Measurements from ENCODE around the gene RADIL.

The RADIL gene

GRCh38 chr7:4759211-4759610, 124.3 kb downstream of the RADIL start:
- DNase-seq, result no peak

- DNase-seq, result peak in 2 of 58 donors; percentile 8 to 14
Measured at GRCh38 chr7:4758791-4759190, 124.7 kb downstream of the RADIL start.

GRCh38 chr7:4758111-4758510, 125.4 kb downstream of the RADIL start:
- no peak for DNase-seq

DNA sequence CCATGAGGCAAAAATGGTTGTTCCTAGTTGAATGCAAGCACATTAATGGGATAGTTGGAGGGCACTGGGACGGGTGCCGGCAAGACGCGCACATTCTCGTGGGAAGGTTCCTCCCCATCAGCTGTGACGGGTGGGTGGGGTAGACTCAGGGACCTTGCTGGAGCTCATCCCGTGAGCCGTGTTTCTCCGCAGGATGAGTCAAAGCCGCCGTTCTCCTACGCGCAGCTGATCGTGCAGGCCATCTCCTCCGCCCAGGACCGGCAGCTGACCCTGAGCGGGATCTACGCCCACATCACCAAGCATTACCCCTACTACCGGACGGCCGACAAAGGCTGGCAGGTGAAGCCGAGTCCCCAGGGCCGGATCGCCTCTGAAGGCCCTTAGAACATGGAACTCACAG, 128.5 kb downstream of the RADIL start:
- DNase-seq, result no peak

- DNase-seq, result no peak
Measured at GRCh38 chr7:4754433-4755010, 129.0 kb downstream of the RADIL start.

- peak in 48 of 58 donors; percentile 16 to 83 (median 55) for DNase-seq
Measured at GRCh38 chr7:4753598-4754432, 129.7 kb downstream of the RADIL start.

DNA sequence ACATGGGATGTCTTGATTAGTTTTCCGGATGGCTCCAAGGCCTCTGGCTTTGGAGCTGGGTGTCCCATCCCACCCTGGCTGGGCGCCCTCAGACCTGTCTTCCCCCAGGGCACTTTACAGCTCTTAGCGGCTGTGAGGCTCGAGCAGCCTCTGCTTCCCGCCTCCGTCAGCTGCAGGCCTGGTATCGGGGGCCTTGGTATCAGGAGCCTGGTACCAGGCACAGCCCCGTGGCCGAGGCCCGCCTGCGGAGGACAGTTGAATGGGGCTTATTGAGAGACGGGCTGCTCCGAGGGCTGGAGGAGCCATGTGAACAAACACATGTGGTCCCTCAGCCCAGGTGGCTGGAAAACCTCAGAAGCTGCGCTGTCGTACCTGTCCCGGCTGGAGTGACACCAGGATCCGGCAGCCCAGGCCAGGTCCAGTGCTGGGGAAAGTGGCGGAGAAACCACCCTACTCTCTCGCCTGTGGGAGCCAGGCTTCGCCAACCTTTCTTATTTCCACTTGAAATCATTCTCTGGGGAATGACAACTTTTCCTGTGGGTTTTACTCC, 132.0 kb downstream of the RADIL start:
- peak in 36 of 58 donors; percentile 7 to 80 (median 47) for DNase-seq

DNA sequence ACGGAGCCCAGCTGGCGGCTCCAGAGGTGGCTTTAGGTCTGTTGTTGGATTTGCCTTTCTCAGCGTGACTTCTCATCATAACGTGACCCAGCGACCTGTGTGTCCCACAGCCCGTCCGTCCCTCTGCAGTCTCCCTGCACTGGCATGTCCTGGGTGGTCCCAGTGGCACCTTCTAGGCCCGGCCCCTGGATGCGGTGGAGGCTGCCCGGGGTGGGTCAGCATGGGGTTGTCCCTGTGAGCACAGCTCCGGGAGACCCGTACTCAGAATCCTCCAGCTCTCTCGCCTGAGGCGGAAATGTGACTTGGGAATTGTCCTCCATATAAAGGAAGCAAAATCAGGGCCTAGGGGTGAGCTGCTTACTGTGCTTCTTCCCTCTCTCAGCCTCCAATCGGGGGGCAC, 133.7 kb downstream of the RADIL start:
- no peak for DNase-seq

GRCh38 chr7:4749363-4749762, 134.2 kb downstream of the RADIL start:
- DNase-seq, result no peak

Data from anterior cingulate cortex (tissue), 58 donors.